Common myeloid progenitor, CD34-positive (primary cell): ENCODE results near the gene BBX.
A peak's percentile ranks its signal among the peaks of the same experiment; 100 is the strongest.

Source experiments
- CTCF ChIA-PET: fragments of 350-600 bp; sonication (Branson Sonifier 250); formaldehyde crosslinking; loops from one replicate; lab custom pipeline; 2021; ENCODE audit warnings: antibody characterized with exemption; lab: Charles Lee
- POLR2A ChIA-PET: fragments of 350-600 bp; sonication (Branson Sonifier 250); formaldehyde crosslinking; loops from one replicate; lab custom pipeline; 2021; ENCODE audit warnings: antibody characterized with exemption; lab: Charles Lee
- DNase-seq, 3 donors: peaks; one replicate each; pipeline versions ENCODE4 v3.0.0 to v3.0.0-alpha.2; 2013
- H3K27ac ChIP-seq, 2 experiments: 1 replicate in 1 of 2; 2 replicates in 1 of 2; pipeline ENCODE4 v1.7.0; 2013; ENCODE audit warnings: inconsistent platforms in 2 of 2, low read length in 2 of 2, mild to moderate bottlenecking in 2 of 2, low read depth in 1 of 2, moderate library complexity in 1 of 2; ENCODE audit not compliant: severe bottlenecking in 2 of 2, insufficient read depth in 1 of 2, poor library complexity in 1 of 2
- H3K27me3 ChIP-seq, 5 experiments: replicated peaks in 2 of 5; 1 replicate in 3 of 5; 2 replicates in 2 of 5; pipeline versions ENCODE4 v1.6.1 to v1.7.0; 2013; ENCODE audit warnings: low read length in 4 of 5, mild to moderate bottlenecking in 2 of 5, moderate library complexity in 2 of 5, inconsistent platforms in 1 of 5; ENCODE audit not compliant: insufficient read depth in 5 of 5, control insufficient read depth in 4 of 5
- H3K36me3 ChIP-seq, 4 experiments: 1 replicate in 2 of 4; 2 replicates in 2 of 4; pipeline versions ENCODE4 v1.6.1 to v1.7.0; 2013; ENCODE audit warnings: low read length in 3 of 4, control low read depth in 1 of 4, mild to moderate bottlenecking in 1 of 4; ENCODE audit not compliant: control insufficient read depth in 4 of 4, insufficient read depth in 4 of 4
- H3K4me1 ChIP-seq, 4 experiments: 1 replicate in 3 of 4; 2 replicates in 1 of 4; pipeline versions ENCODE4 v1.6.1 to v1.7.1; 2013; ENCODE audit warnings: low read length in 3 of 4, mild to moderate bottlenecking in 3 of 4, control low read depth in 1 of 4, inconsistent platforms in 1 of 4, moderate library complexity in 1 of 4; ENCODE audit not compliant: control insufficient read depth in 4 of 4, insufficient read depth in 4 of 4; ENCODE audit errors: control extremely low read depth in 1 of 4
- H3K4me3 ChIP-seq, 7 experiments: 1 replicate in 4 of 7; 2 replicates in 3 of 7; pipeline versions ENCODE4 v1.5.1 to v1.7.0; 2013; ENCODE audit warnings: mild to moderate bottlenecking in 7 of 7, low read length in 6 of 7, moderate library complexity in 6 of 7, inconsistent platforms in 2 of 7, low read depth in 2 of 7, control low read depth in 1 of 7; ENCODE audit not compliant: insufficient read depth in 4 of 7, control insufficient read depth in 1 of 7; ENCODE audit errors: extremely low read depth in 1 of 7
- H3K9me3 ChIP-seq, 5 experiments: 1 replicate in 4 of 5; 2 replicates in 1 of 5; pipeline versions ENCODE4 v1.6.1 to v1.7.1; 2013; ENCODE audit warnings: low read length in 4 of 5, mild to moderate bottlenecking in 2 of 5, inconsistent platforms in 1 of 5, low read depth in 1 of 5, moderate library complexity in 1 of 5; ENCODE audit not compliant: control insufficient read depth in 4 of 5, insufficient read depth in 2 of 5; ENCODE audit errors: control extremely low read depth in 1 of 5
- WGBS: methylation state at CpG from one replicate; pipeline ENCODE4 v1.1.5; 2013; ENCODE audit not compliant: insufficient coverage; 5-methylcytosine and 5-hydroxymethylcytosine counted together

Gene BBX

GRCh38 chr3:107841831-107842230, 319.1 kb downstream of the BBX start:
- POLR2A ChIA-PET: no interaction called here

GRCh38 chr3:107842940-107843339, 320.2 kb downstream of the BBX start:
- CTCF ChIA-PET: no interaction called here
- H3K4me1 ChIP-seq: no peaks in the 10 kb centered on the region
- no peak overlapping the region for H3K27ac ChIP-seq
- no peak overlapping the region for H3K4me3 ChIP-seq
- DNase-seq: no peak
- no peaks in the 10 kb centered on the region for H3K27me3 ChIP-seq
- POLR2A ChIA-PET: interaction anchor here (0.6 kb wide), 1 partner anchor 102 kb away, joined by 3 read pairs; no protein-coding TSS in a partner anchor
- H3K9me3 ChIP-seq: no peaks in the 10 kb centered on the region
- H3K36me3 ChIP-seq: no peaks in the 10 kb centered on the region
- WGBS: 97% methylated on average over 6 of the region's 8 CpGs

More at GRCh38 chr3:107841831-107842230, 319.1 kb downstream of the BBX start:
- Histone ChIP-seq H3K9me3 (no peaks in the 10 kb centered on the region), H3K4me1 (no peaks in the 10 kb centered on the region), H3K27ac (no peak overlapping the region), H3K4me3 (no peak overlapping the region), H3K36me3 (no peaks in the 10 kb centered on the region), H3K27me3 (no peaks in the 10 kb centered on the region)
- DNase-seq: no peak
- WGBS: 100% methylated on average over 3 of the region's 4 CpGs
- CTCF ChIA-PET: no interaction called here

GRCh38 chr3:107845380-107846278, 322.9 kb downstream of the BBX start:
- no peak overlapping the region for H3K4me3 ChIP-seq
- H3K36me3 ChIP-seq: no peaks in the 10 kb centered on the region
- H3K27ac ChIP-seq: no peak overlapping the region
- DNase-seq: no peak
- H3K27me3 ChIP-seq: no peaks in the 10 kb centered on the region
- H3K4me1 ChIP-seq: no peaks in the 10 kb centered on the region
- POLR2A ChIA-PET: no interaction called here
- WGBS: 91% methylated on average over 10 of the region's 11 CpGs
- CTCF ChIA-PET: interaction anchor here (0.7 to 1.4 kb wide), 10 partner anchors 10 to 600 kb away, joined by 3 to 5 read pairs (median 3); no protein-coding TSS in a partner anchor
- H3K9me3 ChIP-seq: no peaks in the 10 kb centered on the region

GRCh38 chr3:107846279-107846852, 323.6 kb downstream of the BBX start:
- Histone ChIP-seq H3K4me3 (no peak overlapping the region), H3K27ac (no peak overlapping the region)

GRCh38 chr3:107847791-107848190, 325.0 kb downstream of the BBX start:
- no peaks in the 10 kb centered on the region for H3K36me3 ChIP-seq
- no peaks in the 10 kb centered on the region for H3K27me3 ChIP-seq
- H3K27ac ChIP-seq: no peak overlapping the region
- H3K4me1 ChIP-seq: no peaks in the 10 kb centered on the region
- no peak for DNase-seq
- POLR2A ChIA-PET: no interaction called here
- WGBS: 88% methylated on average over 4 of the region's 8 CpGs
- H3K9me3 ChIP-seq: peaks cover 0 to 3% (median 0%) of the 10 kb centered on the region in 5 experiments
- CTCF ChIA-PET: interaction anchor here (0.6 to 1.4 kb wide), 5 partner anchors 9 to 169 kb away, joined by 3 to 4 read pairs (median 3); no protein-coding TSS in a partner anchor
- no peak overlapping the region for H3K4me3 ChIP-seq

More at GRCh38 chr3:107846279-107846852, 323.6 kb downstream of the BBX start:
- Histone ChIP-seq H3K27me3 (no peaks in the 10 kb centered on the region), H3K9me3 (no peaks in the 10 kb centered on the region), H3K4me1 (no peaks in the 10 kb centered on the region), H3K36me3 (no peaks in the 10 kb centered on the region)
- DNase-seq: peak; percentile 34 to 58 (median 49)
- ChIA-PET CTCF (interaction anchor here (0.7 to 1.4 kb wide), 10 partner anchors 9 to 601 kb away, joined by 3 to 5 read pairs (median 3); no protein-coding TSS in a partner anchor), POLR2A (no interaction called here)
- 6% methylated on average over 4 of the region's 10 CpGs for WGBS

GRCh38 chr3:107848351-107848915, 325.7 kb downstream of the BBX start:
- Histone ChIP-seq H3K27ac (no peak overlapping the region), H3K4me3 (no peak overlapping the region), H3K9me3 (peaks cover 0 to 3% (median 0%) of the 10 kb centered on the region in 5 experiments), H3K4me1 (no peaks in the 10 kb centered on the region), H3K27me3 (no peaks in the 10 kb centered on the region), H3K36me3 (no peaks in the 10 kb centered on the region)
- DNase-seq: no peak
- POLR2A ChIA-PET: no interaction called here
- WGBS: no CpG with 5 or more reads among the region's 5 CpGs
- CTCF ChIA-PET: interaction anchor here (0.6 to 1.4 kb wide), 4 partner anchors 8 to 19 kb away, joined by 3 to 4 read pairs (median 3); no protein-coding TSS in a partner anchor
